Liver (tissue), 9 donors: ENCODE results near the gene TSSK2. TPM values are rescaled to one million over a fixed set of nuclear protein-coding genes. Genes with fewer than 3 reads are reported as not detected.

Experiments
- DNase-seq: peaks from one replicate; pipeline ENCODE4 v3.0.0-alpha.2; 2017; ENCODE audit warnings: low spot score
- H3K27ac ChIP-seq, 2 donors: one replicate each; pipeline ENCODE4 v1.7.0; 2013; ENCODE audit warnings: inconsistent platforms in 2 of 2, low read length in 2 of 2, control low read depth in 1 of 2, low read depth in 1 of 2, mild to moderate bottlenecking in 1 of 2
- H3K27me3 ChIP-seq, 4 donors: one replicate each; pipeline versions ENCODE4 v1.6.1 to v1.7.0; 2013; ENCODE audit warnings: low read length in 3 of 4, inconsistent platforms in 1 of 4, mild to moderate bottlenecking in 1 of 4, moderate library complexity in 1 of 4; ENCODE audit not compliant: control insufficient read depth in 4 of 4, insufficient read depth in 4 of 4
- H3K36me3 ChIP-seq, 4 donors: one replicate each; pipeline versions ENCODE4 v1.6.1 to v1.7.0; 2013; ENCODE audit warnings: low read length in 3 of 4, mild to moderate bottlenecking in 3 of 4, low read depth in 1 of 4, moderate library complexity in 1 of 4; ENCODE audit not compliant: control insufficient read depth in 4 of 4, insufficient read depth in 3 of 4
- H3K4me1 ChIP-seq, 4 donors: one replicate each; pipeline versions ENCODE4 v1.6.1 to v1.7.0; 2013; ENCODE audit warnings: low read length in 3 of 4, mild to moderate bottlenecking in 3 of 4, moderate library complexity in 1 of 4; ENCODE audit not compliant: control insufficient read depth in 4 of 4, insufficient read depth in 4 of 4
- H3K4me3 ChIP-seq, 3 donors: one replicate each; pipeline versions ENCODE4 v1.6.1 to v1.7.0; 2013; ENCODE audit warnings: low read length in 3 of 3, control low read depth in 1 of 3, low read depth in 1 of 3, mild to moderate bottlenecking in 1 of 3
- H3K9ac ChIP-seq, 2 donors: one replicate each; pipeline ENCODE4 v1.7.0; 2013; ENCODE audit warnings: low read length in 2 of 2, mild to moderate bottlenecking in 2 of 2, moderate library complexity in 2 of 2, control low read depth in 1 of 2, low read depth in 1 of 2
- H3K9me3 ChIP-seq, 4 donors: one replicate each; pipeline versions ENCODE4 v1.6.1 to v1.7.0; 2013; ENCODE audit warnings: low read length in 3 of 4; ENCODE audit not compliant: control insufficient read depth in 4 of 4
- CTCF ChIP-seq: fragments of 150-350 bp; IDR thresholded peaks from 2 replicates; pipeline ENCODE4 v1.5.1; 2017; ENCODE audit warnings: improper control_type of control experiment, low read depth, low read length; ENCODE audit not compliant: missing input control
- EGR1 ChIP-seq, 2 donors: IDR thresholded peaks; 2 replicates each; pipeline ENCODE4 v1.6.1; 2016 to 2018; ENCODE audit warnings: antibody characterized with exemption in 2 of 2, low read depth in 2 of 2
- FOXA1 ChIP-seq: IDR thresholded peaks from 2 replicates; pipeline ENCODE4 v1.6.1; 2016; ENCODE audit warnings: antibody characterized with exemption
- FOXA2 ChIP-seq: IDR thresholded peaks from 2 replicates; pipeline ENCODE4 v1.6.1; 2016; ENCODE audit warnings: antibody characterized with exemption
- GABPA ChIP-seq, 2 donors: IDR thresholded peaks in 1 of 2; conservative IDR thresholded peaks in 1 of 2; 2 replicates each; pipeline ENCODE4 v1.6.1; 2016; ENCODE audit warnings: antibody characterized with exemption in 2 of 2, mild to moderate bottlenecking in 1 of 2, moderate library complexity in 1 of 2
- HNF4A ChIP-seq, 2 donors: conservative IDR thresholded peaks; 2 replicates each; pipeline ENCODE4 v1.6.1; 2016; ENCODE audit warnings: antibody characterized with exemption in 2 of 2, mild to moderate bottlenecking in 2 of 2
- HNF4G ChIP-seq: IDR thresholded peaks from 2 replicates; pipeline ENCODE4 v1.6.1; 2016; ENCODE audit warnings: antibody characterized with exemption
- JUND ChIP-seq, 2 donors: IDR thresholded peaks; 2 replicates each; pipeline ENCODE4 v1.6.1; 2016; ENCODE audit warnings: antibody characterized with exemption in 2 of 2
- NR2F2 ChIP-seq: IDR thresholded peaks from 2 replicates; pipeline ENCODE4 v1.6.1; 2016; ENCODE audit warnings: antibody characterized with exemption
- RAD21 ChIP-seq, 2 donors: IDR thresholded peaks; 2 replicates each; pipeline ENCODE4 v1.6.1; 2016; ENCODE audit warnings: antibody characterized with exemption in 2 of 2, mild to moderate bottlenecking in 2 of 2
- REST ChIP-seq: IDR thresholded peaks from 2 replicates; pipeline ENCODE4 v1.6.1; 2016; ENCODE audit warnings: antibody characterized with exemption, mild to moderate bottlenecking
- RXRA ChIP-seq, 2 donors: IDR thresholded peaks; 2 replicates each; pipeline ENCODE4 v1.6.1; 2017 to 2018; ENCODE audit warnings: antibody characterized with exemption in 2 of 2, mild to moderate bottlenecking in 1 of 2
- SP1 ChIP-seq: IDR thresholded peaks from 2 replicates; pipeline ENCODE4 v1.6.1; 2018; ENCODE audit warnings: antibody characterized with exemption, mild to moderate bottlenecking
- TAF1 ChIP-seq: conservative IDR thresholded peaks from 2 replicates; pipeline ENCODE4 v1.6.1; 2016; ENCODE audit warnings: antibody characterized with exemption, mild to moderate bottlenecking
- YY1 ChIP-seq: IDR thresholded peaks from 2 replicates; pipeline ENCODE4 v1.6.1; 2016; ENCODE audit warnings: antibody characterized with exemption, mild to moderate bottlenecking
- ZBTB33 ChIP-seq: IDR thresholded peaks from 2 replicates; pipeline ENCODE4 v1.6.1; 2016; ENCODE audit warnings: antibody characterized with exemption
- WGBS: extraction: QIAGEN DNeasy Blood & Tissue Kit; methylation state at CpG from one replicate; pipeline ENCODE4 v1.1.7; 2013; 5-methylcytosine and 5-hydroxymethylcytosine counted together
- polyA plus RNA-seq, 2 donors: library from polyadenylated mRNA; stranded (reverse) in 1 of 2; unstranded in 1 of 2; fragments of 200-250 nt in 1 of 2; fragments of >200 nt in 1 of 2; fragmentation: Nextera tagmentation in 1 of 2; extraction: Ambion mirVana in 1 of 2; gene quantifications; one replicate each; pipeline versions ENCODE4 v1.2.1 to v1.2.3, GENCODE V29; 2013 to 2015
- total RNA-seq, 2 donors: library from RNA; depleted of rRNA; stranded (reverse); fragments of >200 nt; gene quantifications; one replicate each; pipeline ENCODE4 v1.2.3, GENCODE V29; 2014
- TF ChIP-seq, protein P1 (sequence below): IDR thresholded peaks from 2 replicates; pipeline ENCODE4 v1.6.1; 2016; ENCODE audit warnings: antibody characterized with exemption
- TF ChIP-seq, protein P2 (sequence below): IDR thresholded peaks from 2 replicates; pipeline ENCODE4 v1.6.1; 2016; ENCODE audit warnings: antibody characterized with exemption
- donor health status: healthy.
- donor health status: healthy.
- donor health status: healthy.
- donor health status: healthy.
- donor health status: healthy.

The TSSK2 gene
- total and polyA plus RNA-seq, 4 donors = 0.08 TPM; not detected in 3

DNA sequence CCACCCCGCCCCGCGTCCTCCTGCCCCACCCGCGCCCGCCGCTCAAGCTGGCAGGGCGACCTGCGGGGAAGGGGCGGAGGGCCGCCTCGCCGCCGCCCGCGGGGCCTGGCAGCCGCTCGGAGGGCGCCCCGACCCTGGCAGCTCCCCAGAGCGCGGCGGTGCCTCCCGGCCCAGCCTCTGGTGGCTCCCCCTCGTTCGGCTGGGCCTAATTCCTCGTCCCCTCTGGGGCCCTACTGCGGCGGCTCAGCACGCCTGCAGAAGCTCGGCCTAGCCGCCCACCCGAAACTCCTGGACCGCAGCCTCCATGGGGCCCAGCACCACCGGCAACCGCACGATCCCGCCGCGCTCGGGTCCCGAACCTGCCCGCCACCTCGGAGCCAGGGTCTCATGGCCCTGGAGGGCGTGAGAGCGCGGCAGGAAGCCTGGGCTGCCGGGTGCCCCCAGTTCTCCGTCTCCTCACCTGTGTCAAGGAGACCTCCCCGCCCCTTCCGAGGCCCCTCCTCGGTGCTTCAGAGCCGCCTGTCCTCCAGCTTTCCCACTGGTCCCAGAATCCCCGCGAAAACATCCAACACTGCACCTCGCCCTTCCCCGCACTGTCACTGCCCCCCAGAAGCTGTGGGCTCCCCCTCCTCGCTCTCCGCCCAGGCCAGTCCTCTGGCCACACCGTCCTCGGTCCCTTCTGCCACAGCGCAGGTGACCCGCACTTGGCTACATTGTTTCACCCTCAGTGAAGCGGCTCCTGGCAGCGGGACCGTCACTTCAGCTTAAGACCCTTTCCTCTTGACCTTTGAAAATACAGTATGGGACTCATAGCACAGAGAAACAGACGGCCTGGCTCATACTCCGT lies 19.6 kb downstream of the TSSK2 start:
- TF ChIP-seq CTCF = no peak
- no peak for TF ChIP-seq RAD21 (IDR thresholded peaks at IDR 0.05)
- no peak for TF ChIP-seq GABPA (IDR thresholded peaks at IDR 0.05 in 1 of 2, conservative IDR thresholded peaks at IDR 0.05 in 1 of 2)
- TF ChIP-seq RXRA (IDR thresholded peaks at IDR 0.05) = no peak
- no peak for TF ChIP-seq FOXA2
- TF ChIP-seq, protein P1, sequence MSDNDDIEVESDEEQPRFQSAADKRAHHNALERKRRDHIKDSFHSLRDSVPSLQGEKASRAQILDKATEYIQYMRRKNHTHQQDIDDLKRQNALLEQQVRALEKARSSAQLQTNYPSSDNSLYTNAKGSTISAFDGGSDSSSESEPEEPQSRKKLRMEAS = no peak
- no peak for TF ChIP-seq HNF4A (conservative IDR thresholded peaks at IDR 0.05)
- no peak for TF ChIP-seq NR2F2
- no peak for TF ChIP-seq TAF1
- no peak for TF ChIP-seq YY1
- no peak for TF ChIP-seq SP1
- no peak for TF ChIP-seq HNF4G
- TF ChIP-seq, protein P2, sequence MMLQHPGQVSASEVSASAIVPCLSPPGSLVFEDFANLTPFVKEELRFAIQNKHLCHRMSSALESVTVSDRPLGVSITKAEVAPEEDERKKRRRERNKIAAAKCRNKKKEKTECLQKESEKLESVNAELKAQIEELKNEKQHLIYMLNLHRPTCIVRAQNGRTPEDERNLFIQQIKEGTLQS = no peak
- TF ChIP-seq EGR1 (IDR thresholded peaks at IDR 0.05; ENCODE audit: low read depth in 2 of 2) = no peak
- TF ChIP-seq FOXA1 = no peak
- no peak for TF ChIP-seq JUND (IDR thresholded peaks at IDR 0.05)
- H3K36me3 ChIP-seq = no peaks in the 10 kb centered on the region
- H3K9me3 ChIP-seq = no peaks in the 10 kb centered on the region
- no peak for DNase-seq
- H3K9ac ChIP-seq = no peak overlapping the region
- no peak overlapping the region for H3K27ac ChIP-seq
- H3K27me3 ChIP-seq = peaks cover 4 to 10% (median 7%) of the 10 kb centered on the region in 4 donors
- 11% methylated on average over 68 of the region's 68 CpGs for WGBS
- H3K4me3 ChIP-seq = no peak overlapping the region
- H3K4me1 ChIP-seq = peaks cover 4 to 12% (median 4%) of the 10 kb centered on the region in 4 donors

DNA sequence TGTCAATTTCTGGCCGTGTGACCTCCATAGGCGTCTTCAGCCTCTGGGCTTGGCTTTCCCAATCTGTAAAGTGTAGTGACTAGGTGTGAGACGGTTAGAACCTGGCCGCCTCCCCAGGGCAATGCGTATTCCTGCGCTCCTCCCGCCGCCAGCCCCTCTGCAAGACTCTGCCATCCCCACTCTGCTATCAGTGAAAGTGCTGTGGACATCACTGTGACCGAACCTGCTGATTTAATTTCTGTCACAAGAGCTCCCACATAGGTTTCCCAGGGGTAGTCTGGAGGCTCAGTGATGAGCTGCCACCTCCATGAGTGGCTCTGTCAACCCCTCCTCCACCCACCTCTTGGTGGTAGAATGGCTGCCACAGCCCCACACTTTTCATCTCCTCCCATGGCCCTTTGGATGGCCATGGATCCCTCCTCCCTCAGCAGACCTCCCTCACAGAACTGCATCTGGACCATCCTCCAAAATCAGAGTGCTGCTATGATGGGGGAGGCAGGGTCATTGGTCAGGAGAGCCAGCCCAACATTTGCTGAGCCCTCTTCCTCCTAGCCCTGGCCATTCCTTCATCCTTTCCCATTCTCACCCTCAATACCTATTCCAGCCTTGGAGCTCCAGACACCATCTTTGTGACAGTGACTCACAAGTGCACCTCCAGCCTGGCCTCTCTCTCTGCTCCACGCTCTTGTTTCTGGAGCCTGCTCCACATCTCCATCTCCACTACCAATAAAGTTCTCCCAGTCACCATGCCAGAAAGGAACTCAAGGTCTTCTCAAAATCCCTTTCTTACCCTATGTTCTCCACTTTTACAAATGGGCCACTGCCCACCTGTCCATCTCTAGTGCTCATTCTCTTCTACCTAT lies 20.5 kb downstream of the TSSK2 start:
- Histone ChIP-seq H3K9me3 (no peaks in the 10 kb centered on the region), H3K9ac (no peak overlapping the region), H3K27ac (no peak overlapping the region), H3K27me3 (peaks cover 4 to 10% (median 7%) of the 10 kb centered on the region in 4 donors), H3K4me3 (no peak overlapping the region), H3K36me3 (no peaks in the 10 kb centered on the region), H3K4me1 (peaks cover 4 to 12% (median 4%) of the 10 kb centered on the region in 4 donors)
- DNase-seq = no peak
- WGBS = 59% methylated on average over 10 of the region's 10 CpGs
- TF ChIP-seq SP1 = no peak
- no peak for TF ChIP-seq TAF1
- no peak for TF ChIP-seq RAD21 (IDR thresholded peaks at IDR 0.05)
- no peak for TF ChIP-seq EGR1 (IDR thresholded peaks at IDR 0.05; ENCODE audit: low read depth in 2 of 2)
- TF ChIP-seq REST = no peak
- no peak for TF ChIP-seq CTCF
- no peak for TF ChIP-seq FOXA1
- TF ChIP-seq NR2F2 = no peak
- no peak for TF ChIP-seq ZBTB33
- no peak for TF ChIP-seq HNF4A (conservative IDR thresholded peaks at IDR 0.05)
- no peak for TF ChIP-seq FOXA2
- TF ChIP-seq RXRA (IDR thresholded peaks at IDR 0.05) = no peak
- no peak for TF ChIP-seq GABPA (IDR thresholded peaks at IDR 0.05 in 1 of 2, conservative IDR thresholded peaks at IDR 0.05 in 1 of 2)
- TF ChIP-seq, protein P1 = no peak
- TF ChIP-seq JUND (IDR thresholded peaks at IDR 0.05) = no peak
